ENCODE data around the gene RNF220.

The RNF220 gene

DNA sequence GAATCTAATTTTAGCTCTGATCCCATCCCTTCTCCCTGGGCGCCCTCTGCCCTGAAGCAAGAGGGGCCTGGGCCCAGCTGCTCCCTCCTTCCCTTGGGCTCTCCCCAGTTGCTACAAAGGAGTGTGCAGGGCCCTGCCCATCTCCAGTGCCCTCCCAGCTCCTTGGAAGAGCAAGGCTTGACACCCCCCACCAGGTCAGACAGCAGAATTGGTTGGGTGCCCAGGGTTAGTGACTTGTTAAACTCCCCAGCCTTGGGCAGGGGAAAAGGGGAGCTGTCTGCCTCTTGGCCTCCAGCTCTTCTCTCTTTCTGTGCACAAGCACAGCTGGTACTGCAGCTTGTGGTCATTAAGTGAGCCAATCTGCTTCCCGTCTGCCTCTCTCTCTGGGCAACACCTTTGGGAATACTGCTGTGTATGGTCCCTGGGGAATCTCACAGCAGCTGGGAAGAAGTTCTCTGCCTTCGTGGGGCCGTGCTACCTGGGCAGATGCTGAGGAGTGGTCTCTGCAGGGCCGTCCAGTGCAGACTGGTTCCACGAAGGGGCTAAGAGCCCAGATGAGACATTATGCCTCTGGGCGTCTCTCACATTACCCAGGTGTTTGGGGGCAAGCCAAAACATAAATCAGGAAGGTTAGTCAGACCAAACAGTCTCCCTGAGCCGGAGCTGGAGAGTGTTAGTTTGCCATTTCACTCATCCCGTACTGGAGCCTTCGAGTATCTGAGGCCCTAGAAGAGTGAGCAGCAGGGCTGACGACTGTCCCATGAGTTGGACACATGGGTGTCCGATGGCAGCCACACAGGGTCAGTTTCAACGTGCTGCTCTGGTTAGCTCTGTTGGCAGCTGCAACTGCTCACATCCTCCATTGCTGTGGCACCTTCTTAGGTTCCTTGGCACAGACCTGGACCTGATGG is 231.9 kb downstream of the RNF220 start:
- no peak for DNase-seq (ENCODE audit: low spot score)

DNA sequence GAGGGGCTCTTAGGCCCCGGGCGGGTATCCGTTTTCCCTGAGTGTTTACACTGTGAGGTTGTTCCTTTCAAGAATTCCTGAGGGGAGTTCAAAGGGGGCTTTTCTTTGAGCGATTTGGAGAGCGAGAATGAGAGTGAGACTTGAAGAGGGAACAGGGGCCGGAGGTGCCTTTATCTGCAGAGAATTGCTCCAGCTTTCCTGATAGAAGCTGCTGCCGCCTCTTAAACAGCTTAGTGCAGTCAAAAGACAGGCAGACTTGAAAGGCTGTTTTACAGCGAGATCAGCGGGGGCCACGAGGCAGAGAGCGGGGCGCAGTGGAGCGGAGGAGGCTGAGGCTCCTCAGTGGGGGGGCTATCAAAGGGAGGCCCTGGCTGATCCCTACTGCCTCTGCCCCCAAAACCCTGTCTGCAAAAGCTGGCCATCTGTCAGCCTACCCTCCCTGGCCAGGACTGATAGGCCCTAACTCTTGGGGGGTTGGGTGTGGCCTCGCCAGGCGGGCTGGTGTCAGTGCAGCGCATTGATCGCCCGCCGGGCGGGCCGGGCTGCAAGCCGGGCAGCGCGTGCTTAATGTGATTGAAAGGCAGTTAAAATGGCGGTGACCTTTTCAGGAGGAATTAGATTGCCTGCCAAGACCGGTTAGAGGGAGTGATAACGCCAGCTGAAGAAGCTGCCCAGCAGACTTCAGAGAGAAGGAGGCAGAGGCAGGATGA is 232.8 kb downstream of the RNF220 start:
- DNase-seq (ENCODE audit: low spot score) = no peak

GRCh38 chr1:44640200-44640853 is 235.3 kb downstream of the RNF220 start:
- DNase-seq (ENCODE audit: low spot score) = no peak

DNA sequence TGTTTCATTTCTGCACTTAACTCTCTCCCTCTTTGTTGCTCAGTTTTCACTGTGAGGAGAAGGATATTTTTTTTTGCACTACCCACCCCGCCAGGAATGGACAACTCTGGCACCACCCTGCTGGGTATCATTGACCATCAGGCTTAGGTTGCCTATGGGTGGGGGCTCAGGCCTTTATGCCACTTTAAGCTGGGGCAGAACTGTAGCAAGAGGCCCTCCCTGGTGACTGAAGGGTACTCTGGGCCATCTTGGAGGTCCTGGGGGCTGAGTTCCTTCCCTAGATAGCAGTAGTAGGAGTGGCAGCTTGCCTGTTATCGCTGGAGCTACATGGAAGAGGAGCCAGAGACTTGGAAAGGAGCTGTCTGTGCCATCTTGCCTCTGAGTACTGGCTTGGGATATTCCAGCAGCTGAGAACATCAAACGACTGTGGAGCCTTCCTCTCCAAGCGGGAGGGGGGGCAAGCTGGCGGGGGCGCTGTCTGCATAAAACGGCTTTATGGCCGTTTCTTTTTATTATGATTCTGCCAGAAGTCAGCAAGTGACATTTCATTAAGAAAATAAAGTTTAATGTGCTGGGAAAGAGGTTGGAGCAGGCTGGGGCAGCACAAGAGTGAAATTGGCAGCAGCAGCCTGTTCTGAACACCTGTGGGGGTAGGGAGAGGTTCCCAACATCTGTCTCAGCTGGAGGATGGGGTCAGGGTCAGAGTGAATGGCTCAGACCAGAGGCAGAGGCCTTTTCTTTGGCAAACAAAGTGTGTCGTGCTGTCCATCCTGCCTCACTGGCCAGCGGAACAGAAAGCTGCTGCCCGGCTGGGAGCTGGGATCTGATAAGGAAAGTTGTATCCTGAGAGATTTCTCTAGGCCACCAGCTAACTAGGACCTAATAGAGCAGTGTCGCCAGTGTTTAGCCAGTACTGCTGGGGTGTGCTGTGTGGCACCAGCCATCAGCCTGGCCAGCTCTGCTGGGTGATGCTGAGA is 236.4 kb downstream of the RNF220 start:
- no peak for DNase-seq (ENCODE audit: low spot score)

GRCh38 chr1:44642255-44642654 is 237.2 kb downstream of the RNF220 start:
- DNase-seq (ENCODE audit: low spot score) = no peak

DNA sequence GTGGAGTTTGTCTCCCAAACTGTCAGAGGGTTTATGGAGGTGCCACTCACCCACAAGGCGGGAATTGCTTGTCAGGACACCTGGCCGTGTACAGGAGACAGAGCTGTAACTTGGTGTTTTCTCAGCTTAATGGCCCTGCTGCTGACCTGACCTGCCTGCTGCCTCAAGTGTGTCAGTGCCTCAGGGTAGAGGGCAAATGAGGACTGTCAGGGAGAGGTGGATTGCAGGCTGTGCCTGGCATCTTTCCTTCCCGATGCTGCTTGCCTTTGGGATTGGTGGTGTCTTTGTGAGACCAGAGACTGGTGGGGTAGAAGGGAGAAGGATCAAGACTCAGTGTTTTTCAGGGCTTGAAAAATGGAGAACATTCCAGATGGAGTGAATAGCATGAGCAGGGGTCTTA is 237.9 kb downstream of the RNF220 start:
- DNase-seq (ENCODE audit: low spot score) = no peak

- DNase-seq (ENCODE audit: low spot score) = no peak
Observed at GRCh38 chr1:44643721-44644334, 238.8 kb downstream of the RNF220 start.

GRCh38 chr1:44644806-44645205 is 239.8 kb downstream of the RNF220 start:
- no peak for DNase-seq (ENCODE audit: low spot score)

DNA sequence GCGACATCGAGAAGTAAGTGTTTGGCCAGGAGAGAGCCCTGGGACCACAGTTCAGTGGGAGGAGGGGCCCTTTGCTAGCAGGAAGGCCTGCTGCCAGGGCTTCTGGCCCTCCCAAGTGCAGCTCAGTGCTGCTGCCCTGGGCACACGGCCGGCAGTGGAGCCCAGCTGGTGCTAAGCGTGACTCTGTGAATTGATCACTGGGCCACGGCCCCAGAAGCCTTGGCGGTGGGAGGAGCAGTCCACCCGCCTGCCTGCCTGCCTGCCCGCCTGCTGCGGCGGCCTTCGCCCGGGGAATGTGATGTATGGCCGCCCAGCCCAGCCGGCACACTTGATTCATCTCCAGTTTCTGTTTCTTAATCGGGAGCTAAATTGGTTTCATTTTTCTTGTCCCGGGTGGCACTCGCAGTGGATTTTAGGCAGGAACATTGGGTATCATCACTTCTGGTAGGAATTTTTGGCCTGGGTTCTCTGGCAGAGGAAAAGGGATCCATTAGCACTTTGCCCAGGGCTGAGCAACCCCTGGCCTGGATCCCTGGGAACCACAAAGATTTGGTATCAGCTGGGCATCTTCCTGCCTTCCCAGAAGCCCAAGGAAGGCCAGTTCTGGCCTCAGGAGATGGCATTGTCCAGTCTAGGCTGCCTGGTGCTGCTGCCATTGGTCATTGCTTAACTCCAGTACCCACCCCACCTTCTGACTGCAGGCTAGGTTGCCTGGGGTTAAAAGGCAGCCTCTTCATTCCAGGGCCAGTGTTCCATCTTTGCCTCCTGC is 240.6 kb downstream of the RNF220 start:
- DNase-seq (ENCODE audit: low spot score) = no peak

DNA sequence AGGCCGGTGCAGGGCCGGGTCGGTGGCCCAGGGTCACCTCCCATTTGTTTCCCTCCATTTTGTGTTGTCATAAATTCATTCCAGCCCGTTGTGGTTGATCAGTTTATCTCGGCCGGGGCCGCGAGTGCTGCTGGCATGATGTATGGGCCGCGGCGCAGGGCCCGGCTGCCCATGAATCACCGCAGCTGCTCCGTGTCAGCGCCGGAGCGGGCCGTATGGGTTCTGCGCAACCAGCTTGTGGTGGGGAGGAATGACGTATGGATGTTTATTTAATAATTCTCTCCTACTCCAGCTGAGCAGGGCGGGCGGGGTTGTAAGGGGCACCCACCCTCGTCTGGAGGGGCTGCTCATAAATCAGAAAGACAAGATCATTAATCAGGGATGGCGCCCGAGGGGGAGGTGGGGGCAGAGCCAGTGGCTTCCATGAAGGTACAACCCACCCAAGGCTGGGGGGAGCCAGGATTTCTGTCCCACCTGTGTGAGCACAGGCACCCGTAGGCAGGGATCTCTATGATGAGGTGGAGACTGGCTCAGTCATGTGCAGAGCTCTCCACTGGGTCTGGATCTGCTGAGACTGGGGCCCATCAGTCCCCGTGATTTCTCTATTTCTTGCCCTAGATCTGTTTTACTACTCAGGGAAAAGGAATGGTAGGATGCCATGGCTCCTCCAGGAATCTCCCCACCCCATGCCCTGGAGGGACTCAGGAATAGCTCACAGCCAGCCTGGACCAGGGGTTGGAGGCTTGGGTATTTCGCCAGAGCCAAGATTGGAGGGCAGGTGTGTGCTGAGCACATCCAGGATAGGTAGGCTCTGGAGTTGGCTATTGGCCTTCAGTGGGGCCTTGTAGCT is 241.4 kb downstream of the RNF220 start:
- DNase-seq (ENCODE audit: low spot score) = no peak

GRCh38 chr1:44647896-44648295 is 242.8 kb downstream of the RNF220 start:
- DNase-seq (ENCODE audit: low spot score) = no peak

GRCh38 chr1:44648529-44649250 is 243.6 kb downstream of the RNF220 start:
- DNase-seq (ENCODE audit: low spot score) = no peak

- no peak for DNase-seq (ENCODE audit: low spot score)
Observed at GRCh38 chr1:44649788-44650158, 244.7 kb downstream of the RNF220 start.

GRCh38 chr1:44650159-44650831 is 245.2 kb downstream of the RNF220 start:
- DNase-seq (ENCODE audit: low spot score) = no peak

- no peak for DNase-seq (ENCODE audit: low spot score)
Observed at GRCh38 chr1:44651069-44651468, 246.0 kb downstream of the RNF220 start.

- peak; percentile 86 for DNase-seq (ENCODE audit: low spot score)
Observed at GRCh38 chr1:44652445-44653106, 247.5 kb downstream of the RNF220 start.

- DNase-seq (ENCODE audit: low spot score) = no peak
Observed at GRCh38 chr1:44653107-44653964, 248.3 kb downstream of the RNF220 start.

Data from hepatic stellate cell (primary cell).